Fibroblast of lung (primary cell): ENCODE measurements around the gene RRAS2.

ENCODE experiments used
- EZH2 ChIP-seq: IDR thresholded peaks from 2 replicates; pipeline ENCODE4 v1.5.1; 2012; ENCODE audit warnings: low read length, control low read depth, mild to moderate bottlenecking; ENCODE audit errors: missing control alignments
- TF ChIP-seq, protein P1 (sequence below), 2 donors: IDR thresholded peaks in 1 of 2; conservative IDR thresholded peaks in 1 of 2; 1 replicate in 1 of 2; 2 replicates in 1 of 2; pipeline ENCODE4 v1.5.1; 2011 to 2012; ENCODE audit warnings: low read length in 2 of 2, control low read depth in 1 of 2, inconsistent platforms in 1 of 2, low read depth in 1 of 2, mild to moderate bottlenecking in 1 of 2

GRCh38 chr11:14240951-14241350, 118.0 kb downstream of the RRAS2 start:
- TF ChIP-seq, protein P1, sequence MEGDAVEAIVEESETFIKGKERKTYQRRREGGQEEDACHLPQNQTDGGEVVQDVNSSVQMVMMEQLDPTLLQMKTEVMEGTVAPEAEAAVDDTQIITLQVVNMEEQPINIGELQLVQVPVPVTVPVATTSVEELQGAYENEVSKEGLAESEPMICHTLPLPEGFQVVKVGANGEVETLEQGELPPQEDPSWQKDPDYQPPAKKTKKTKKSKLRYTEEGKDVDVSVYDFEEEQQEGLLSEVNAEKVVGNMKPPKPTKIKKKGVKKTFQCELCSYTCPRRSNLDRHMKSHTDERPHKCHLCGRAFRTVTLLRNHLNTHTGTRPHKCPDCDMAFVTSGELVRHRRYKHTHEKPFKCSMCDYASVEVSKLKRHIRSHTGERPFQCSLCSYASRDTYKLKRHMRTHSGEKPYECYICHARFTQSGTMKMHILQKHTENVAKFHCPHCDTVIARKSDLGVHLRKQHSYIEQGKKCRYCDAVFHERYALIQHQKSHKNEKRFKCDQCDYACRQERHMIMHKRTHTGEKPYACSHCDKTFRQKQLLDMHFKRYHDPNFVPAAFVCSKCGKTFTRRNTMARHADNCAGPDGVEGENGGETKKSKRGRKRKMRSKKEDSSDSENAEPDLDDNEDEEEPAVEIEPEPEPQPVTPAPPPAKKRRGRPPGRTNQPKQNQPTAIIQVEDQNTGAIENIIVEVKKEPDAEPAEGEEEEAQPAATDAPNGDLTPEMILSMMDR (conservative IDR thresholded peaks at IDR 0.05 in 1 of 2, IDR thresholded peaks at IDR 0.05 in 1 of 2; ENCODE audit: low read depth in 1 of 2, low read length in 2 of 2), result no peak
- no peak for TF ChIP-seq EZH2
